ENCODE data around the gene SLC16A10.

GRCh38 chr6:111237852-111238251 is 150.5 kb downstream of the SLC16A10 start:
- TF ChIP-seq, protein P1, sequence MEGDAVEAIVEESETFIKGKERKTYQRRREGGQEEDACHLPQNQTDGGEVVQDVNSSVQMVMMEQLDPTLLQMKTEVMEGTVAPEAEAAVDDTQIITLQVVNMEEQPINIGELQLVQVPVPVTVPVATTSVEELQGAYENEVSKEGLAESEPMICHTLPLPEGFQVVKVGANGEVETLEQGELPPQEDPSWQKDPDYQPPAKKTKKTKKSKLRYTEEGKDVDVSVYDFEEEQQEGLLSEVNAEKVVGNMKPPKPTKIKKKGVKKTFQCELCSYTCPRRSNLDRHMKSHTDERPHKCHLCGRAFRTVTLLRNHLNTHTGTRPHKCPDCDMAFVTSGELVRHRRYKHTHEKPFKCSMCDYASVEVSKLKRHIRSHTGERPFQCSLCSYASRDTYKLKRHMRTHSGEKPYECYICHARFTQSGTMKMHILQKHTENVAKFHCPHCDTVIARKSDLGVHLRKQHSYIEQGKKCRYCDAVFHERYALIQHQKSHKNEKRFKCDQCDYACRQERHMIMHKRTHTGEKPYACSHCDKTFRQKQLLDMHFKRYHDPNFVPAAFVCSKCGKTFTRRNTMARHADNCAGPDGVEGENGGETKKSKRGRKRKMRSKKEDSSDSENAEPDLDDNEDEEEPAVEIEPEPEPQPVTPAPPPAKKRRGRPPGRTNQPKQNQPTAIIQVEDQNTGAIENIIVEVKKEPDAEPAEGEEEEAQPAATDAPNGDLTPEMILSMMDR (IDR thresholded peaks at IDR 0.05): no peak
- no peak for TF ChIP-seq POLR2A (IDR thresholded peaks at IDR 0.05)

Measured in lower leg skin (tissue), 3 donors.